SHP77 (cell line): ENCODE measurements around the gene KLHDC7B.

Experiments used
- DNase-seq, 2 experiments: peaks; one replicate each; lab custom pipeline; 2025; lab: John Stamatoyannopoulos, UW

KLHDC7B gene

DNA sequence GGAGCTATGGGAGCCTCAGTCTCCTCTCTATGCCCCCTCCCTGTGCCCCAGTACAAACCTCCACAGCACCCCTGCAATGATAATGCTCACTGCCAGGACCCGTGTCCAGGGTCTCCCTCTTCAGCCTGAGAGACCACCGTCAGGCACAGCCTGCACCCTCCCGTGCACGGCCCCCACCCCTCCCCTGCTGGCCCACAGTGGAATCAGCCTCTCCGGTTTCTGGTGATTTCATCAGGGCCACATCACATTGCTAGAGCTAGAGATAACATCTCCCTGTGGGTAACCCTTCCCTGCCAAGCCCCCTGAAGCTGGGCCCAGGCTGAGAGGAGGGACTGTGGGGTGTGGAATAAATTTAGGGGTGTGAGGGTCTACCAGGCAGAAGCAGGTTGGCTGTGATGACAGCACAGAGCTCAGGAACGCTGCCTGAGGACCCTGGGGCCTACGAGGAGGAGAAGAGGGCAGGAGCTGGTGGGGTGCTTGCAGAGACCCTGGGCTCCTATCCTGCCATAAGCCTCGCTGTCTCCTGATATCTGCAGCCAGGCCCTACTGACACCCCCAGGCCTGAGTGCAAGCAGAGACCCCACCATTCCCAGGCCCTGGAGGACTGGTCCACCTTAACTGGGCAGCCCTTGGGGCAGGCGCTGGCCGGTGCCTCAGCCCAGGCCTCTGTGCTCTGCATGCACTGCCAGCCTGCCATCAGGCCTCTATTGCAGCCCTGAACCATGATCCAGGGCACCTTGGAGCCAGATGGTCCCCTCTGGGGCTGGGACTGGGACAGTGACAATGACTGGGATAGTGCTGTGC, at the start of gene KLHDC7B:
TSS of gene KLHDC7B (plus strand) at position 378 of the 804 bp plus-strand sequence. CDS start at position 723, 345 bp downstream.
- no peak for DNase-seq

DNA sequence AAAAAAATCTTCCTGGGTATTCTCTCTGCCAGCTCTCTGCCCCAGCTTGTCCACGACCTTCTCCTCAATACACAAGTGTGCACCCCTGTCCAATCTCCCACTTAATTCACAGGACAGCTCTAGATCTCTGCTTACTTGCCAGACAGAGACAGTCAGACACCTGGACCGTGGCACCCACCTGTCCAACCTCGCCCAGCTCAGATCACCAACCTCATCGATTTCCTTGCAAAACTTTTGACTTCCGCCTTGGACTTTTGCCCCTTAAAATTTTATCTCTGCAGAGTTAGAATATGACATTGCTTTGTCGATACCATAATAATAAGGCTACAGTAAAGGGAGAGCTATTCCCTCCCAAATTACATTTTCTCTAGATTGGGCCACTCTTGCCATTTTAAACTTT, 48.6 kb upstream of the KLHDC7B start:
- no peak for DNase-seq

DNA sequence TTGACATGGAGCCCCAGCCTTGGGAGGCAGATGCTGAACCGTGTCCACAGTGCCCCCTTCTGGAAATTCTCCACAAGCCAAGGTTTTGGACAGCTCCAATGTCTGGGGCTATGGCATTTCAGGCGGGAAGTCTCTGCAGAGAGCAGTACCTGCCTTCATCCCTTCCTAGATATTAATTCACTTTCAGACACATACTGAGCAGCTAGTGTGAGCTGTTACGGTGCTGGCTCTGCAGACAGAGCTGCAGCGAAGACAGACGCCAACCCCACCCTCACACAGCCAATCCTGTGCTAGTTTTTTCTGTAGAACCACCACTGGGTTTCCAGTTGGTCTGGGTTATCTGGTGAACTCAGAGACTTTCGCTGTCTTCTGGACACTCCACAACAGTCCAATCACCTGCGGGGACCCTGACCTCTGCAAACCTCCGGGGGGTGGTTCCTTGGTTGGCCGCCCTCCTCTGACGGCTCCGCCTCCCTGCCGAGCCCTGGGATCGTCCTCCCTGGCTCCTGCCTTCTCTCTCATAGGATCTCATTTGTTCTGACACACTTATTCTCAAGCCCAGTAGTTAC, 47.3 kb upstream of the KLHDC7B start:
- peak; percentile 82 to 90 for DNase-seq

DNA sequence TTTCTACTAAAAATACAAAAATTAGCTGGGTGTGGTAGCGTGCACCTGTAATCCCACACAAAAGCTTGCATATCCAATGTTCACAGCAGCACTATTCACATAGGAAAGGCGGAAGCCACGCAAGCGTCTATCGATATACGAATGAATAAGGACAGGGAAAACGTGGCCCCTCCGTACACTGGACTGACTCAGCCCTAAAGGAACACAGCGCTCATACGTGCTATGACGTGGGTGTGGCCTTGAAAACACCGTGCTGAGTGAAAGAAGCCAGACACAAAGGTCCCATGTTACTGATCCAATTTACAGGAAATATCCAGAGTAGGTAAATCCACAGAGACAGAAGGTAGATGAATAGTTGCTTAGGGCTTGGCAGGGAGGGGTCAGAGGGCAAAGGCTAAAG, 45.2 kb upstream of the KLHDC7B start:
- no peak for DNase-seq

DNA sequence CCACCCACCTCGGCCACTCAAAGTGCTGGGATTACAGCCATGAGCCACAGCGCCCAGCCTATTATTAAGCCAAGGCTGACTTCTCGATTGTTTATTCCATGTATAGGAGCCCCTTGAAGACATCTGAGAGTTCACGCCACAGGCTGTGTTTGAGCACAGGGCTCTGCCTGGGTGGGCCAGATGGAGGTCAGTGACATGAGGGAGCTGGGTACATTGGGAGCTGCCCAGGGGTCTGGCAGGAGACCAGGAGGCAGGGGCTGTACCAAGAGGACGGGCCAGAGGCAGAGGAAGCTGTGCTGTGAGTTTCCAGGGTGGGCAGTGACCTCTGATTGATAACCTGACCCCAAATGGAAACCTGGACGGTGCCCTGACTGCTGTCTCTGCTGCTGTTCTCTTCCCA, 43.6 kb upstream of the KLHDC7B start:
- no peak for DNase-seq

DNA sequence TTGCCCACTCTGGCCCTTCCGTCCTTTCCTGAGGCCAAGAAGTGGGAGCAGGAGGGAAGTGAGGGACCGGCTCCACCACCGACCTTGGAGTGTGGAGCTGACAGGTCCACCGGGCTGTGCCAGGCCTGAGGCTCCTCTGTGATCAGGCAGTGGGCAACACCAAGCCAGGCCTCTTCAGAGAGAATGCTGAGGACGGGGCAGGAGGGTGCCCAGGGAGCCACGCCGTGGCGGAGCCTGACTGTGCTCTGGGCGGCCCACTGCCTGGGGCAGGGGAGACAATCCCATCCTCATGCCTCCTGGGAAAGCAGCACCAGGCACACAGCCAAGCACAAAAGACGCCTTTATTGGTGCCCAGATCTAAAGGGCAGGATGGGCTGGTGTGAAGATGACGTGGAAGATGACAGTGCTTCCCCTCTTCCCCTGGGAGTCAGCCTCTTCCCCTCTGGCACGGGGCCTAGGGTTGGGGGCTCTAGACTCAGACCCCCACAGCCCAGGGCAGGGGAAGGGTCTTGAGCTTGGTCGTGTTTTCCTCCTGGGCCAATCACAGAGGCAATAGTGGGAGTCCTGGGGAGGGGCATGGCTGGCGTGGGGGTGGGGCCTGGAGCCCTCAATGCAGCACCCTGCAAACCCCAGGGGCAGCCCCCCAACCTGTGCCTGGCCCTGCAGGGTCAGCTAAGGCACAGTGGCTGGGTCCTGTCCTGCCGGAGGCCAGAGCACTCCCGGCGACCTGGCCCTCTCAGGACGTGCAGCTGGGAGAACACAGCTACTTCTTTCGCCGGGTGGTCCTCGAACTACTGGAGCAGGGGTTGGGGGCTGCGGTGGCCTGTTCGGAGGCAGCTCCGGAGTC, 42.8 kb upstream of the KLHDC7B start:
- DNase-seq, result no peak

DNA sequence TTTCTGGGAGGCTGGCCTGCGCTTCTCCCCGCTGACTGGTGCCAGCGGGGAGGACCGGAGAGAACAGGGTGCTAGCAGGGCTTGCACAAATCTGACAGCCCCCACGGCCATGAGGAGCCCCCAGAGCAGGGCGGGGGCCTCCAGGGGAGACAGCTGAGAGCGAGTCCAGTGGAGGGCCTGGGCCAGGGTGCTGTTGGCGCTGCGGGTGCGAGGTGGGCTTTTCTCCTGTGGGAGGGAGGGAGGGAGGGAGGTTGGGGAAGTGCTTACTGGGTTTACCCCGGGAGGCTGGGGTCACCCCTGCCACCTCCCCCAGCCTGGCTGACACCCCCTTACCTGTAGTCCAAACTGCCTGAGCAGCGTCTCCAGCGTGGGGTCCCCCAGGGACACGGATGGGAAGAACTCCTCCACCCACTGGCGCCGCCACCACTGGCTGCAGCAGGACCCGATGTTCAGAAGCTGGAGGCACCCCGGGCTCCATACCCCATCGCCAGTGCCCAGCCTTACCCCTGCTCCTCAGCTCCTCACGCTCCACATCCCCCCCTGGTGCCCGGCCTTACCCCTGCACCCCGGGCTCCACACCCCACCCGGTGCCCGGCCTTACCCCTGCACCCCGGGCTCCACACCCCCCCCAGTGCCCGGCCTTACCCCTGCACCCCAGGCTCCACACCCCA, 42.1 kb upstream of the KLHDC7B start:
- no peak for DNase-seq

DNA sequence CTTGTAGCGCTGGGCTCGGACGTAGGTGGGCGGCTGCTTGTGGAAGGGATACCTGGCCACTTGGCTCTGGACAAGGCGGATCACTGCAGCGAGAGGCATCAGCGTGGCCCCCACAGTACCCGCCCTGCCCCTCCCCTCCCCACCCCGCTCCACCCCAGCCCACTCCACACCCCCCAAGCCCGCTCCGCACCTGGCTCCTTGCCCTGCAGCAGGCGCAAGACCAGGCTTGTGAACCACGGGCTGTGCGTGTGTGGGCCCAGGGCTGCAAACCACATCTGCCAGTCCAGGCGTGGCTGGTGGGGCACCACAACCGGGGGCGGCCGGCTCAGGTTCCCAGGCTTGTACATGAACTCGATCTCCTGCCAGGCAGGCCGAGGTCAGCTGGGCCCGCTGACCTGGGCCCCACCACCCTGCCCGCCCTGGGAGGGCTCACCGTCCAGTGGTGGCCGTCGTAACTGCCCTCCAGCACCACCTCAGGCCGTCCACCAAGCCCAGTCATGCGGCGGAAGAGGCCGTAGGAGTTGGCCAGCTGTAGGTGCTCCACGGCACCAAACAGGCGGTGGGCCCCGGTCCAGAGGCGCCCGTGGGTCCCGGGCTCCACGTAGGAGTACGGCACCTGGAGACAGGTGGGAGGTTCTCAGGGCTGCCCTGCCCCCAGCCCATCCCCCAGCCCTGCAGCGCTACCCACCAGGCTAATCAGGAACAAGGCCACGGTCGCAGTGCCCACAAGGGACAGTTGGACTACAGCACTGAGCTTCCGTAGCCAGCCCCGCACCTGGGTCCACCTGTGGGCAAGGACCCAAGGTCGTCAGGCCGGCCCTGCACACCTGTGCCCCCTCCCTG, 41.1 kb upstream of the KLHDC7B start:
- DNase-seq, result no peak

DNA sequence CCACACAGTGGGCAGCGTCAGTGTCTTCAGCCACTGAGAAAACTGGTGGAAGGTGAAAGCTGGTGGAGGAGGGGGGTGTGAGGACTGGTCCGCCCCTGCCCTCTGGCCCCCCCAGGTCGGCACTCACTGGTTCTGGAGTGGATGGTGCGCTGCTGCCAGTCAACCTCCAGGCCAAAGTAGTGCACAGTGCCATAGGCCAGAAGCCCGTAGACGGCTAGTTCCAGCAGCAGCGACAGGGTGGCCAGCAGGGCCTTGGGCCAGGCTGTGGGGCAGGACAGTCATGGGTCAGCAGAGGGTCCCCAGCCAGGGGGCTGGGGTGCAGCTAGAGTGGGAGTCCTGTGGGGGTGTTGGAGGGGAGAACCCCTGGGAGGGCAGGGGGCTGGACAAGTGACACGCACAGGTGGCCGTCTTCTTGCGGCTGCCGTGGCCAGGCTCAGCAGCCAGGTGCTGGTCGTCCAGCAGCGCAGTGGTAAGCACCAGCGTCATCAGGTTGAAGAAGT, 40.4 kb upstream of the KLHDC7B start:
- DNase-seq, result no peak

DNA sequence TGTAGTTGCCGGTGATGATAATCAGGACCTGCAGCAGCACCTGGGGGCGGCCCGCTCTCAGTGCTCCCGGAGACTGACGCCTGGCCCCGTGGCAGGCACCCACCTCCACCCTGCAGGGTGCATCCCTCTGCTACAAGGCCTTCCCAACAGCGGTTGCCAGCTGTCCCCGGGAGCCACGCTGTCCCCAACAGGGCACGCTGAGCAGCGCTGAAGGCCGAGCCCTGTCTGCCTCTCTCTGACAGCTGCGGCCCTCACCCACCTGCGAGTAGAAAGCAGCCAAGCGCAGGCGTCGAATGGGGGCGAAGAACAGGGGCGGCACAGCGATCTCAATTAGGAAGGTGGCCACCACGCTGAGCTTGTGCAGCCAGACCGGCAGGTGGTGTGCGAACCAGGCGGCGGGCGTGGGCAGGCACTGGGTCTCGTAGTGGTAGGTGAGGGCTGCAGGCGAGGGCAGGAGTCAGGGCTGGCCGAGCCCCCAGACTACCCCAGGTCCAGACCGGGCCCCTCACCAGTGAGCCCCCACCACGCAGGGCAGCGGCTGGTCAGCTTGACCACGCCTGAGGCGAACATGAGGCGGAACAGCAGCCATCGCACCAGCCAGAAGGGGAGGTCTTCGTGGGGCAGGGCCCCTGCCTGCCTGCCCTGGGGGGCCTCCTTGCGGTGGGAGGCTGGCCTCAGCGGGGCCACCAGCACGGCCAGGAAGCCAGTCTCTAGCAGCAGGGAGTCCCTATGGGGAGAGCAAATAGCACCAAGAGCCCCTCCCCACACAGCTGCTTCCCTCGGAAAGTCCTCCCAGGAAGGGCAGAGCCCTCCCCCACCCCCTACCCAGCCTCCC, 39.7 kb upstream of the KLHDC7B start:
- no peak for DNase-seq

DNA sequence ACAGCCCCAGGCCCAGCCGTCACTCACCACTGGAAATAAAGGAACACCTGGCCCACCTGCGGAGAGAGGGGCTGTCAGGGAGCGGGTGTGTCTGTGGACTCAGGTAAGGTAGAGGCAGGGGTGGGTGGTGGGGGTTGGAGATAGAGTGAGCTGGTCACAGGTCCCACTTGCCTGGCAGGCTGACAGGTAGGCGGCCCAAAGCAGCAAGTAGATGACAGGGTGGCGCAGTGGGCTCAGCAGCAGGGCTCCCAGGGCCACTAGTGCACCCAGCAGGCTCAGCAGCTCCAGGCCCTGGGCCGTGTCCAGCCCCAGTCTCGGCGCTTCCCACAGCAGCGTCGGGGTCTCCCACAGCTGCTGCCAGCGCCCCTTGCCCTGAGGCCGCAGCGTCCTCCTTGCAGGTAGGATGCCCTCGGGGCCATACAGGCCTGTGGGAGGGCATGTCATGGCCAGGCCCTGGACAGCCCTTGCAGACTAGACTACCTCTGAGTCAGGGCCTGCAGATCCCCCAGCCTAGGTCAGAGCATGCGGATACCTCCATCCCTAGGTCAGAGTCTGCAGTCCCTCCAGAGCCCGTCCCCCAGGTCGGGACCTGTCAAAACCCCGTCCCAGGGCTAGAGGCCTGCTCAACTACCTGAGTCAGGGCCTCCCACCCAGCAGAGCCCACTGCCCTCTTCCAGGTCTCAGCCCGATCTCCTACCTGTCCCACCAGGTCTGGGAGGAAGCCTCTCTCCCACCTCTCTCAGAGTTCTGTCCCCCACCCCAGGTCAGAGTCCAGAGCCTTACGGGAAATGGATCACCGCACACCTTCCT, 38.9 kb upstream of the KLHDC7B start:
- DNase-seq, result no peak

DNA sequence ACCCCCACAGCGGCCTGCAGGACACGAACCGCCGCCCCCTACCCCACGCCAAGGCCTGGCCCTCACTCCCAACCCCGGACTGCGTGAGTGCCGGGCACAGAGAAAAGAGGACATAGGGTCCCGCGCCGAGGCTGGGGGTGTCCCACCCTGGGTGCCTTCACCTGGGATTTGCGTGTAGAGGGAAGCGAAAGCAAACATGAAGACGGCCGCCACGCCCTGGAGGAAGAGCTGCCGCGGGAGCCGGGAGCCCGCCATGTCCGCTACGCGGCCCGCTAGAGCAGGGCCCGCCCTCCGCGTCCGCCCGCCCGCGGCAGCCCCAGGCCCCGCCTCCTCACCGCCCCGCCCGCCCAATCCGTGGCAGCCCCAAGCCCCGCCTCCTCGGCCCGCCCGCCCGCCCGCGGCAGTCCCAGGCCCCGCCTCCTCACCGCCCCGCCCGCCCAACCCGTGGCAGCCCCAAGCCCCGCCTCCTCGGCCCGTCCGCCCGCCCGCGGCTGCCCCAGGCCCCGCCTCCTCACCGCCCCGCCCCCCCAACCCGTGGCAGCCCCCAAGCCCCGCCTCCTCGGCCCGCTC, 38.2 kb upstream of the KLHDC7B start, which contains the start of gene LMF2:
TSS of gene LMF2 (minus strand) at position 282 of the 570 bp plus-strand sequence. CDS start at position 255, 27 bp downstream.
- DNase-seq, result no peak

DNA sequence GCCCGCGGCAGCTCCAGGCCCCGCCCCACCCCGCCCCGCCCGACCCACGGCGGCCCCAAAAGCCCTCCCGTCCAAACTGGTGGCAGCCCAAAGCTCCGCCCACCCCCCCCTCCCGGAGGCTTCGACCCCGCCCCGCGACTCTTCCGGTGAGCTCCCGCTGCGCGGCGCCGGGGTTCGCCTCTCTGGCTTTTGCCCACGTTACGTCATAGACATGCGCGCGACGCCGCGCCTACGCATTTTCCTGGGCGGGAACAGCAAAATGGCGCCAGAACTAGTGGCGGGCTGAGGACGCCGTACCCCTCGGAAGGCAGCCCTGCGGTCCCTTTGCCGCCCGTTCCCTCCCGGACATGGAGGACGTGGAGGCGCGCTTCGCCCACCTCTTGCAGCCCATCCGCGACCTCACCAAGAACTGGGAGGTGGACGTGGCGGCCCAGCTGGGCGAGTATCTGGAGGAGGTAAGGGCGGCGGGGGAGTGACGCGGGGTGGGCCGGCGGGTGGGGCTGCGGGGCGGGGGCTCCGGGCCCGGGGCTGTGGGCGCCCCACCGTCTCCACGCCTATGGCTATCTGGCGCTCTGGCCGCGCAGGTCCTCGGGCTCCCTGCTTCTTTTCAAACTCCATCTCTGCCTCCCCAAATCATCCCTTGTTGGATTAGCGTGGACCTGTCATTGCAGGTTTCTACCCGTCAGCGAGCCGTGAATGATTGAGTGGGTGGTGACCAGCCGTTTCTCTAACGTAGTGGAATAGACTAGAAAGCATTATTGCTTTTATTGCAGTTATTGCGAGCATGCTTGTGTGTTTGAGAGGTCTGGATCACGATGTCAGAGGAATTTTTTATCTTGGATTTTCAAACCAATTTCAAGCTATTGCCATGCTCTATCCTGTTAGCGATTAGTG, 37.5 kb upstream of the KLHDC7B start, which contains the start of gene NCAPH2:
TSS of gene NCAPH2 (plus strand) at position 234 of the 894 bp plus-strand sequence. CDS start at position 348, 114 bp downstream.
- peak; percentile 97 for DNase-seq

DNA sequence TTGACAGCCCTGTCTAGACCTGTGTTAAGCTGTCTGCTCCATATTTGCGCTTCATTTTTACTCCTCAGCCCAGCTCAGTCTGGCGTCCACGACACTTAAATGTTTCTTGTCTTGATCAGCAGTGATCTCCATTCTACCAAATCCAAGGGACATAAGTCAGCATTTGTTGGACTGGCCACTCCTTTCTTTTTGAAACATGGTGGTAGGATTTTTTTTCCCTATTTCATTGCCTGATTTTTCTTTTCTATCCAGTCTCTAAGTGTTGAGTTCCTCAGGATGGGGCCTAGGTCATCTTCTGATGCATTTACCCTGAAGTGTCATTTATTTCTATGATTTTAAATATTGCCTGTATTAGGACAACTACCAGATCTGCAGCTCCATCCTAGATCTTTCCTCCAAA, 36.8 kb upstream of the KLHDC7B start:
- DNase-seq, result no peak

DNA sequence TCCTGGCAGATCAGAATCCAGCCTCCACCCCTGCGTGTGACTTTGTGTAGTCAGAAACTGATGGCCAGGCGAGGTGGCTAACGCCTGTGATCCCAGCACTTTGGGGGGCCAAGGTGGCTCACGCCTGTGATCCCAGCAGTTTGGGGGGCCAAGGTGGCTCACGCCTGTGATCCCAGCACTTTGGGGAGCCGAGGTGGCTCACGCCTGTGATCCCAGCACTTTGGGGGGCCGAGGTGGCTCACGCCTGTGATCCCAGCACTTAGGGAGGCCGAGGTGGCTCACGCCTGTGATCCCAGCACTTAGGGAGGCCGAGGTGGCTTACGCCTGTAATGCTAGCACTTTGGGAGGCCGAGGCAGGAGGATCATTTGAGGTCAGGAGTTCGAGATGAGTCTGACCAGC, 32.5 kb upstream of the KLHDC7B start:
- DNase-seq, result no peak

DNA sequence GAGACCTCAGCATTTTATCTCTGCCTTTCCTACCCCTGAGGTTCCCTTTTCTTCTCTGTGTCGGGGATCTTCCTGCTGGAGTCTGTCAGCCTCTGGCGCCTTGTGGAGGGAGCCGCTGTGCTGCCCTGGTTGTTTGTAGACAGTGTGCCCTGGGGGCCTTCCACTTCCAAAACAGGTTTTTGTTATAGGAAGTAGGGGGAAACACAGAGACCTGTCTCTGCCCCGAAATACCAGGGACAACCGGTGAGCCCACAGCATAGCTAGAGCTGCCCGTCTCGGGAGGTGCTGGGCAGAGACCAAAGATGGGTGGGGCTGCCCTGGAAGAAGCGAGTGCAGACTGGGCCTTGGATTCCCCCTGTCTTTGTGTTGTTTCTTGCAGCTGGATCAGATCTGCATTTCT, 29.6 kb upstream of the KLHDC7B start:
- no peak for DNase-seq

DNA sequence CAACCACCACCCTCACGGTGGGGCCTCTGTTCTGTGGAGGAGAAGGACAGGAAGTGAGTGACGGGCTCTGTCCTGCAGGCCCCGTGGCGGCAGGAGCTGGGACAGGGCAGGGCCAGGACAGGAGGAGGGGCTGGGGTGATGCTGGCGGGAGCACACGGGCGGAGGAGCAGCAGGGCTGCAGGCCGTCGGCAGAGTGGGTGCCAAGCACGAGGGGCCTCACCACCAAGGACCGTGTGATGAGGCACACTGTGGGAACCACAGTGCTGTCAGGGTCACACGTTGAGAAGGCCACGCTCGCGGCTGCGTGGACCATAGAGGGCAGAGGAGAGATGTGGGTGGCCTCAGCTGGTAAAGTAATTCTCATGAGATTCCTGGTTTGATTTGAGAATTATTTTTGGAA, 28.8 kb upstream of the KLHDC7B start:
- no peak for DNase-seq
